Right lobe of liver (tissue), 6 donors: ENCODE data around the gene VMP1. TPM values are rescaled to one million over a fixed set of nuclear protein-coding genes. Genes with fewer than 3 reads are reported as not detected.
A peak's percentile ranks its signal among the peaks of the same experiment; 100 is the strongest.

Experiments used
- ATAC-seq, 4 donors: fragments of 200-7000 bp; cut with Tn5 transposase; one replicate each; pipeline ENCODE4 v1.9.1; 2020; ENCODE audit warnings: mild to moderate bottlenecking in 4 of 4, moderate library complexity in 4 of 4
- DNase-seq, 3 donors: peaks; one replicate each; pipeline ENCODE4 v3.0.0-alpha.2; 2020
- H3K27ac ChIP-seq, 3 donors: fragments of 200-600 bp; one replicate each; pipeline ENCODE4 v1.8.0; 2022
- H3K27me3 ChIP-seq, 2 donors: fragments of 200-600 bp; one replicate each; pipeline ENCODE4 v1.8.0; 2022
- H3K36me3 ChIP-seq, 4 donors: fragments of 200-600 bp; sonication (generic) in 1 of 4; one replicate each; pipeline versions ENCODE4 v1.5.1 to v1.8.0; 2017 to 2022; ENCODE audit warnings: control low read depth in 1 of 4
- H3K4me1 ChIP-seq, 4 donors: fragments of 200-600 bp; sonication (generic) in 1 of 4; one replicate each; pipeline versions ENCODE4 v1.5.1 to v1.8.0; 2017 to 2022; ENCODE audit warnings: control low read depth in 1 of 4
- H3K4me3 ChIP-seq, 3 donors: fragments of 200-600 bp; one replicate each; pipeline ENCODE4 v1.8.0; 2022
- H3K9me3 ChIP-seq, 4 donors: fragments of 200-600 bp; sonication (generic) in 1 of 4; one replicate each; pipeline versions ENCODE4 v1.5.1 to v1.8.0; 2017 to 2022; ENCODE audit warnings: control low read depth in 1 of 4
- CTCF ChIP-seq, 4 donors: fragments of 200-600 bp in 3 of 4; fragments of 450-650 bp in 1 of 4; IDR thresholded peaks; one replicate each; pipeline versions ENCODE4 v1.5.1 to v1.8.0; 2016 to 2022; ENCODE audit warnings: antibody characterized with exemption in 4 of 4, mild to moderate bottlenecking in 2 of 4
- POLR2A ChIP-seq: fragments of 450-650 bp; IDR thresholded peaks from one replicate; pipeline ENCODE4 v1.6.1; 2017; ENCODE audit warnings: antibody characterized with exemption, mild to moderate bottlenecking
- WGBS: methylation state at CpG from one replicate; pipeline ENCODE4 v1.1.6; 2018; ENCODE audit warnings: low coverage, low lambda C conversion rate; ENCODE audit not compliant: insufficient coverage; ENCODE audit errors: missing lambda C conversion rate; 5-methylcytosine and 5-hydroxymethylcytosine counted together
- intact Hi-C, 2 donors: fragments of 100-400 bp; cut with DNase I; formaldehyde crosslinking; loops; one replicate each; pipeline versions ENCODE4 v1.11.2 to v1.14.1; 2022
- total RNA-seq, 6 experiments: library from RNA; depleted of rRNA in 2 of 6; stranded (reverse); fragments of >200 nt in 2 of 6; fragmentation: NEBNext Ultra II Directional in 3 of 6; extraction: Animal tissue kit (Norgen Biotek cat#: 25700) in 3 of 6; gene quantifications; one replicate each; pipeline versions ENCODE4 v1.1.0 to v1.2.4, GENCODE V29; 2016 to 2023
- donor health status: DM: no; HTN: yes; CAD: no.
- donor health status: DM: no; HTN: no; CAD: no.
- donor health status: DM: no; HTN: no; CAD: no.
- donor health status: DM: no; HTN: yes; CAD: no.
- donor health status: DM: no; HTN: yes; CAD: no.

VMP1 gene
- total RNA-seq, 6 experiments from 2014 or later = 56.9 to 247 (median 160) TPM

DNA sequence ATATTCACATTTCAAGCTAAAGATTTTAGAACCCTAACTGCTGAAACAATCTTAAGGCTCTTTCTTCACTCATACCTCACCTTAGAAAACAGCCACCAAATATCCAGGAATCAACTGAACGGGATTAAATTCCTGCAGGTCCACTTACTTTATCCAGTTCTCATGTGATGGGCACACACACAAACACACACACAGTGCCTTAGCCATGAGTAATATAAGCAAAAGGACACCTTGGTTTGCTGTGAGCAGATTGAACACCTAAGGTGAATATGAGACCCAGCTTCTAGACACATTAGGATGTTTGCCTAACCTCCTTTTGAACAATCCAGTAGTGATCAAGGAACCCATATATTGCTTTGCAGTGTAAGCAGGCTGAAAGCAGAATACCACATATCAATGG lies 103.8 kb downstream of the VMP1 start:
- Histone ChIP-seq H3K4me1 (peaks cover 0 to 16% (median 4%) of the 10 kb centered on the region in 4 donors), H3K27ac (no peak overlapping the region), H3K4me3 (no peak overlapping the region), H3K27me3 (no peaks in the 10 kb centered on the region), H3K9me3 (no peaks in the 10 kb centered on the region), H3K36me3 (peaks cover 0 to 16% (median 7%) of the 10 kb centered on the region in 4 donors)
- DNase-seq = no peak
- TF ChIP-seq CTCF (IDR thresholded peaks at IDR 0.05) (no peak), POLR2A (no peak)
- WGBS = no CpG with 5 or more reads among the region's 1 CpG
- intact Hi-C loops = no loop called here
- no peak for ATAC-seq

GRCh38 chr17:59812139-59812538 lies 104.7 kb downstream of the VMP1 start:
- no peak for ATAC-seq

DNA sequence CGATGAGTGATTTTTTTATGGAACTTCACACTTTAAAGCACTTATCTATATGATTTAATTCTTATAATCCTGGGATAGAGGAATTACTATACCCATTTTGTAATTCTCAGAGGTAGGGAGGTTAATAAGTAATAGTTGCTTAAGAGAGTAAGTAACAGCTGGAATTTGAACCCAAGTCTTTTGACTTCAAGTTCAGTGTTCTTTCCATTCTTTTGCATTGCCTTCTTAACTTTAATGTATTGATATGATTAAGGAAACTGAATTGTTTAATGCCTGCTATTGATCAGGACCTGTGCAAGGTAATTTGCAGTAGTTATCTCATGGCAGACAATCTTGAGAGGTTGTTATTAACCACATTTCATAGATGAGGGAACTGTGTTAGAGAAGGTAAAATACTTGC lies 106.8 kb downstream of the VMP1 start:
- 100% methylated on average over 1 of the region's 1 CpG for WGBS
- Histone ChIP-seq H3K4me1 (peaks cover 0 to 19% (median 2%) of the 10 kb centered on the region in 4 donors), H3K36me3 (peaks cover 0 to 21% (median 7%) of the 10 kb centered on the region in 4 donors), H3K9me3 (no peaks in the 10 kb centered on the region), H3K4me3 (no peak overlapping the region), H3K27me3 (no peaks in the 10 kb centered on the region), H3K27ac (peak overlapping the region in 1 of 3 donors; percentile 6)
- ATAC-seq (peak in 1 of 4 donors; percentile 17), DNase-seq (no peak)
- TF ChIP-seq POLR2A = no peak
- TF ChIP-seq CTCF (IDR thresholded peaks at IDR 0.05) = no peak
- intact Hi-C loops = no loop called here

More at GRCh38 chr17:59812139-59812538, 104.7 kb downstream of the VMP1 start:
- no peak for DNase-seq
- Histone ChIP-seq H3K27me3 (no peaks in the 10 kb centered on the region), H3K9me3 (no peaks in the 10 kb centered on the region), H3K4me3 (no peak overlapping the region), H3K4me1 (peaks cover 0 to 19% (median 4%) of the 10 kb centered on the region in 4 donors), H3K36me3 (peaks cover 0 to 16% (median 7%) of the 10 kb centered on the region in 4 donors), H3K27ac (no peak overlapping the region)
- TF ChIP-seq POLR2A (no peak), CTCF (IDR thresholded peaks at IDR 0.05) (no peak)
- intact Hi-C loops = no loop called here
- WGBS = 61% methylated on average over 3 of the region's 3 CpGs

DNA sequence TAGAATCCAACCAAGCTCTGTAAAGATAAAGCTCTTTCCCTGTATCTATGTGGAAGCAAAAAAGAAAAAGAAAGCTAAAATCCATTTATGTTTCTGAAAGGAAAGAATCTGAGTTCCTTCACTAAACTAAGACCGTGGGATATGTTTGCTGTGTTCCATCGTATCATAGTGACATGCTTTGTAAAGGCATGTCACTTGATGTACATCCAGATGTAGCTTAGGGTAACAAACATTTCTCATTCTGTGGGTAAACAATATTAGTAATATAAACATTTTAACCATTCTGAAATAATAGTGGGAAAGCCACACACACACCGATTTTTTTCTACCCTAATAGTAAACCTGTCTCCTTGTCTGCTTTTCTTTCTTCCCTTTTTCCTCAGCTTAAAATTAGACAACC lies 107.2 kb downstream of the VMP1 start:
- peaks cover 0 to 21% (median 7%) of the 10 kb centered on the region in 4 donors for H3K36me3 ChIP-seq
- H3K4me1 ChIP-seq = peaks cover 0 to 19% (median 2%) of the 10 kb centered on the region in 4 donors
- no peak overlapping the region for H3K4me3 ChIP-seq
- peak overlapping the region in 1 of 3 donors; percentile 64 for H3K27ac ChIP-seq
- ATAC-seq = no peak
- no peaks in the 10 kb centered on the region for H3K9me3 ChIP-seq
- DNase-seq = no peak
- 85% methylated on average over 3 of the region's 3 CpGs for WGBS
- no peaks in the 10 kb centered on the region for H3K27me3 ChIP-seq
- no peak for TF ChIP-seq POLR2A
- no peak for TF ChIP-seq CTCF (IDR thresholded peaks at IDR 0.05)
- intact Hi-C loops = no loop called here
